PC-9 (cell line): ENCODE results near the gene PSPN.

Source experiments
- EZH2 ChIP-seq: fragments of 200-600 bp; sonication (generic); IDR thresholded peaks from 2 replicates; pipeline ENCODE4 v1.8.0; 2017; ENCODE audit warnings: antibody characterized with exemption, low read depth
- TF ChIP-seq, protein P1 (sequence below): fragments of 200-600 bp; sonication (generic); conservative IDR thresholded peaks from 2 replicates; pipeline ENCODE4 v1.6.1; 2017; ENCODE audit warnings: mixed run types, antibody characterized with exemption, mild to moderate bottlenecking, moderate library complexity

GRCh38 chr19:6423499-6424194 lies 47.9 kb upstream of the PSPN start:
- TF ChIP-seq, protein P1, sequence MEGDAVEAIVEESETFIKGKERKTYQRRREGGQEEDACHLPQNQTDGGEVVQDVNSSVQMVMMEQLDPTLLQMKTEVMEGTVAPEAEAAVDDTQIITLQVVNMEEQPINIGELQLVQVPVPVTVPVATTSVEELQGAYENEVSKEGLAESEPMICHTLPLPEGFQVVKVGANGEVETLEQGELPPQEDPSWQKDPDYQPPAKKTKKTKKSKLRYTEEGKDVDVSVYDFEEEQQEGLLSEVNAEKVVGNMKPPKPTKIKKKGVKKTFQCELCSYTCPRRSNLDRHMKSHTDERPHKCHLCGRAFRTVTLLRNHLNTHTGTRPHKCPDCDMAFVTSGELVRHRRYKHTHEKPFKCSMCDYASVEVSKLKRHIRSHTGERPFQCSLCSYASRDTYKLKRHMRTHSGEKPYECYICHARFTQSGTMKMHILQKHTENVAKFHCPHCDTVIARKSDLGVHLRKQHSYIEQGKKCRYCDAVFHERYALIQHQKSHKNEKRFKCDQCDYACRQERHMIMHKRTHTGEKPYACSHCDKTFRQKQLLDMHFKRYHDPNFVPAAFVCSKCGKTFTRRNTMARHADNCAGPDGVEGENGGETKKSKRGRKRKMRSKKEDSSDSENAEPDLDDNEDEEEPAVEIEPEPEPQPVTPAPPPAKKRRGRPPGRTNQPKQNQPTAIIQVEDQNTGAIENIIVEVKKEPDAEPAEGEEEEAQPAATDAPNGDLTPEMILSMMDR: no peak
- TF ChIP-seq EZH2: no peak
